ENCODE measurements around the gene C8A.

C8A gene

GRCh38 chr1:56929492-56929891, 74.9 kb downstream of the C8A start:
- DNase-seq, result no peak

- DNase-seq, result no peak
Observed at GRCh38 chr1:56931211-56931610, 76.6 kb downstream of the C8A start.

- DNase-seq, result no peak
Observed at GRCh38 chr1:56931686-56932085, 77.1 kb downstream of the C8A start.

- no peak for DNase-seq
Observed at GRCh38 chr1:56933161-56933560, 78.6 kb downstream of the C8A start.

- no peak for DNase-seq
Observed at GRCh38 chr1:56933606-56934005, 79.0 kb downstream of the C8A start.

- no peak for DNase-seq
Observed at GRCh38 chr1:56934430-56935060, 79.9 kb downstream of the C8A start.

- no peak for DNase-seq
Observed at GRCh38 chr1:56938646-56939045, 84.0 kb downstream of the C8A start.

- no peak for DNase-seq
Observed at GRCh38 chr1:56939209-56939608, 84.6 kb downstream of the C8A start.

GRCh38 chr1:56940039-56940438, 85.4 kb downstream of the C8A start:
- no peak for DNase-seq

- DNase-seq, result no peak
Observed at GRCh38 chr1:56948403-56949023, 93.9 kb downstream of the C8A start.

GRCh38 chr1:56952501-56952900, 97.9 kb downstream of the C8A start:
- DNase-seq, result no peak

GRCh38 chr1:56953386-56953785, 98.8 kb downstream of the C8A start:
- no peak for DNase-seq

GRCh38 chr1:56954664-56955063, 100.1 kb downstream of the C8A start:
- no peak for DNase-seq

- no peak for DNase-seq
Observed at GRCh38 chr1:56957931-56958330, 103.3 kb downstream of the C8A start.

GRCh38 chr1:56958526-56958925, 103.9 kb downstream of the C8A start:
- DNase-seq, result no peak

GRCh38 chr1:56961426-56961825, 106.8 kb downstream of the C8A start:
- no peak for DNase-seq

- no peak for DNase-seq
Observed at GRCh38 chr1:56963667-56964066, 109.1 kb downstream of the C8A start.

GRCh38 chr1:56964349-56965017, 109.9 kb downstream of the C8A start:
- DNase-seq, result no peak

GRCh38 chr1:56965191-56965590, 110.6 kb downstream of the C8A start:
- DNase-seq, result no peak

- no peak for DNase-seq
Observed at GRCh38 chr1:56965916-56966697, 111.5 kb downstream of the C8A start, which contains the start of gene C8B. TSS of gene C8B (minus strand) at chr1:56966015. CDS start at chr1:56965948, 67 bp downstream.

- DNase-seq, result no peak
Observed at GRCh38 chr1:56966698-56966999, 112.1 kb downstream of the C8A start.

- DNase-seq, result no peak
Observed at GRCh38 chr1:56967355-56967754, 112.8 kb downstream of the C8A start.
